Endothelial cell of umbilical vein (primary cell): ENCODE results near the gene APRT. TPM values are rescaled to one million over a fixed set of nuclear protein-coding genes. Genes with fewer than 3 reads are reported as not detected.

Source experiments
- BruUV-seq: library from RNA; stranded (reverse); fragments of 400-500 nt; replicated peaks from 2 replicates; lab custom pipeline; 2021; lab: Mats Ljungman, UMichigan
- CTCF ChIA-PET: fragments of 300-600, 350-600 bp; sonication (Branson Sonifier 250); formaldehyde crosslinking; loops from one replicate; lab custom pipeline; 2021; ENCODE audit warnings: antibody characterized with exemption, inconsistent platforms; lab: Charles Lee
- POLR2A ChIA-PET: fragments of 300-600, 350-600 bp; sonication (Branson Sonifier 250); formaldehyde crosslinking; loops from one replicate; lab custom pipeline; 2021; ENCODE audit warnings: antibody characterized with exemption, inconsistent platforms; lab: Charles Lee
- DNase-seq: peaks from one replicate; pipeline ENCODE4 v3.0.0-alpha.2; 2011; ENCODE audit warnings: low read depth, low spot score
- FAIRE-seq: peaks from 2 replicates; lab custom pipeline; 2011; peaks lifted over from hg19 to GRCh38; lab: Jason Lieb, UNC
- H2AFZ ChIP-seq: 2 replicates; pipeline ENCODE4 v1.6.0; 2012; ENCODE audit warnings: low read depth, low read length, control low read depth, inconsistent platforms
- H3K27ac ChIP-seq: 2 replicates; pipeline ENCODE4 v1.5.1; 2011; ENCODE audit warnings: low read depth, mild to moderate bottlenecking, control low read depth, low read length, moderate library complexity; ENCODE audit not compliant: insufficient read depth
- H3K27me3 ChIP-seq, 2 experiments: 2 replicates each; pipeline versions ENCODE4 v1.6.0 to v1.6.1; 2011; ENCODE audit warnings: low read length in 2 of 2, mixed read lengths in 1 of 2; ENCODE audit not compliant: control insufficient read depth in 2 of 2, insufficient read depth in 2 of 2
- H3K36me3 ChIP-seq, 2 experiments: 2 replicates in 1 of 2; 3 replicates in 1 of 2; pipeline ENCODE4 v1.5.1; 2011; ENCODE audit warnings: low read length in 2 of 2, mild to moderate bottlenecking in 1 of 2, moderate library complexity in 1 of 2; ENCODE audit not compliant: control insufficient read depth in 2 of 2, insufficient read depth in 2 of 2; ENCODE audit errors: extremely low read depth in 1 of 2
- H3K4me1 ChIP-seq: 3 replicates; pipeline ENCODE4 v1.5.1; 2011; ENCODE audit warnings: mild to moderate bottlenecking, low read length; ENCODE audit not compliant: control insufficient read depth, insufficient read depth; ENCODE audit errors: extremely low read depth
- H3K4me2 ChIP-seq: 2 replicates; pipeline ENCODE4 v1.6.1; 2011; ENCODE audit warnings: low read length, control low read depth, mixed read lengths; ENCODE audit not compliant: insufficient read depth
- H3K4me3 ChIP-seq, 3 experiments: fragments of 200-600 bp in 1 of 3; sonication (generic), shearing (Covaris generic) in 1 of 3; replicated peaks in 1 of 3; 2 replicates each; pipeline ENCODE4 v1.5.1; 2011 to 2016; ENCODE audit warnings: control low read depth in 3 of 3, low read length in 3 of 3, mild to moderate bottlenecking in 2 of 3, inconsistent platforms in 1 of 3, low read depth in 1 of 3, moderate library complexity in 1 of 3; ENCODE audit not compliant: insufficient read depth in 1 of 3
- H3K79me2 ChIP-seq: 2 replicates; pipeline ENCODE4 v1.6.0; 2012; ENCODE audit warnings: low read length, inconsistent platforms; ENCODE audit not compliant: control insufficient read depth, insufficient read depth
- H3K9ac ChIP-seq: replicated peaks from 2 replicates; pipeline ENCODE3; 2011; ENCODE audit warnings: low read length, control low read depth; ENCODE audit not compliant: insufficient read depth; ENCODE audit errors: extremely low read depth
- H3K9me1 ChIP-seq: replicated peaks from 3 replicates; pipeline ENCODE4 v1.6.0; 2011; ENCODE audit warnings: mild to moderate bottlenecking, low read length; ENCODE audit not compliant: control insufficient read depth, insufficient read depth; ENCODE audit errors: extremely low read depth
- H3K9me3 ChIP-seq: replicated peaks from 2 replicates; pipeline ENCODE4 v1.5.1; 2012; ENCODE audit warnings: low read length, inconsistent platforms; ENCODE audit not compliant: control insufficient read depth, insufficient read depth
- H4K20me1 ChIP-seq: replicated peaks from 2 replicates; pipeline ENCODE3; 2011; ENCODE audit warnings: mild to moderate bottlenecking, low read length; ENCODE audit not compliant: control insufficient read depth, insufficient read depth; ENCODE audit errors: extremely low read depth
- CTCF ChIP-seq, 2 donors: IDR thresholded peaks; 1 replicate in 1 of 2; 2 replicates in 1 of 2; pipeline ENCODE4 v1.5.1; 2011; ENCODE audit warnings: low read length in 2 of 2, mild to moderate bottlenecking in 2 of 2, moderate library complexity in 2 of 2, control low read depth in 1 of 2, inconsistent platforms in 1 of 2, low read depth in 1 of 2; ENCODE audit not compliant: insufficient read depth in 1 of 2; ENCODE audit errors: extremely low read depth in 1 of 2
- EZH2 ChIP-seq: IDR thresholded peaks from 2 replicates; pipeline ENCODE4 v1.6.1; 2012; ENCODE audit warnings: borderline replicate concordance, low read depth, mild to moderate bottlenecking, moderate library complexity, low read length, inconsistent platforms; ENCODE audit not compliant: severe bottlenecking
- FOS ChIP-seq: IDR thresholded peaks from 2 replicates; pipeline ENCODE4 v1.6.1; 2011; ENCODE audit warnings: mild to moderate bottlenecking, low read length, moderate library complexity, borderline replicate concordance; ENCODE audit not compliant: insufficient read depth
- GATA2 ChIP-seq: IDR thresholded peaks from 2 replicates; pipeline ENCODE4 v1.7.0; 2011; ENCODE audit warnings: low read depth, mild to moderate bottlenecking, moderate library complexity, mixed read lengths, low read length; ENCODE audit not compliant: insufficient read length, insufficient read depth
- JUN ChIP-seq: IDR thresholded peaks from 2 replicates; pipeline ENCODE4 v1.6.1; 2011; ENCODE audit warnings: borderline replicate concordance, low read depth; ENCODE audit not compliant: insufficient read length, insufficient read depth
- MAX ChIP-seq: IDR thresholded peaks from 2 replicates; pipeline ENCODE4 v1.6.1; 2011; ENCODE audit not compliant: insufficient read depth, insufficient read length
- MYC ChIP-seq: IDR thresholded peaks from one replicate; pipeline ENCODE4 v1.6.1; 2011; ENCODE audit warnings: mild to moderate bottlenecking, low read depth, low read length
- POLR2A ChIP-seq: IDR thresholded peaks from 2 replicates; pipeline ENCODE4 v1.6.1; 2012; ENCODE audit warnings: low read depth, mild to moderate bottlenecking, control low read depth, low read length
- POLR2AphosphoS5 ChIP-seq: IDR thresholded peaks from 2 replicates; pipeline ENCODE4 v1.6.1; 2012; ENCODE audit warnings: low read depth, mild to moderate bottlenecking, control low read depth, low read length, moderate library complexity; ENCODE audit not compliant: insufficient read depth
- dilution Hi-C: fragments of 300-500 bp; cut with MboI; formaldehyde crosslinking; loops from one replicate; pipeline ENCODE4 v1.15.0; 2019; ENCODE audit warnings: low sequenced_read_pairs; ENCODE audit not compliant: extremely low pct_ligation_motif_present
- intact Hi-C: fragments of 100-400 bp; cut with micrococcal nuclease; formaldehyde crosslinking; loops from one replicate; pipeline ENCODE4 v1.10.0; 2022
- polyA plus RNA-seq, 4 experiments: library from polyadenylated mRNA; depleted of rRNA in 3 of 4; stranded (reverse) in 3 of 4; unstranded in 1 of 4; fragments of >200 nt; gene quantifications; 2 replicates each; pipeline versions ENCODE4 v1.2.1 to v1.2.3, GENCODE V29; 2011 to 2012; ENCODE audit warnings: missing spikeins in 1 of 4
- total RNA-seq: library from RNA; stranded (reverse); gene quantifications from 2 replicates; pipeline ENCODE4 v1.2.3, GENCODE V29; 2021

The APRT gene
- total and polyA plus RNA-seq, 2 donors (not counting 3 experiments of a cell fraction or from before 2014, with no cell fraction given) = 143 to 152 TPM

GRCh38 chr16:88803264-88803987, 8.3 kb downstream of the APRT start, which contains the start of gene CDT1:
TSS of gene CDT1 (plus strand) at chr16:88803789. CDS start at chr16:88803832, 43 bp downstream.
- H3K27me3 ChIP-seq = no peaks in the 10 kb centered on the region
- intact Hi-C loops (loop anchor here (1.0 kb wide), 2 partner anchors 20 to 66 kb away; no protein-coding TSS in a partner anchor), dilution Hi-C loops (no loop called here)
- H3K9ac ChIP-seq = peak within 1 kb of the TSS; percentile 79
- H3K36me3 ChIP-seq = peaks cover 0 to 4% of the 10 kb centered on the region in 2 experiments
- H3K79me2 ChIP-seq = peaks cover 22% of the 10 kb centered on the region
- peak within 1 kb of the TSS; percentile 64 for H3K4me2 ChIP-seq
- DNase-seq (peak; percentile 76), FAIRE-seq (peak; percentile 79)
- TF ChIP-seq MAX (no peak), MYC (no peak), JUN (no peak), POLR2AphosphoS5 (peak; percentile 96), GATA2 (no peak), FOS (no peak), CTCF (IDR thresholded peaks at IDR 0.05; ENCODE audit: extremely low read depth in 1 of 2, insufficient read depth in 1 of 2, low read depth in 1 of 2, low read length in 2 of 2) (no peak), EZH2 (no peak), POLR2A (peak; percentile 82)
- H3K27ac ChIP-seq = peak within 1 kb of the TSS; percentile 58
- ChIA-PET CTCF (interaction anchor here (0.7 to 2.1 kb wide), 3 partner anchors 10 to 66 kb away, joined by 3 to 14 read pairs (median 7); partner anchors contain the start of gene PIEZO1), POLR2A (no interaction called here)
- H4K20me1 ChIP-seq = no peaks in the 10 kb centered on the region
- H3K9me3 ChIP-seq = no peaks in the 10 kb centered on the region
- peak within 1 kb of the TSS; percentile 46 to 49 (median 47) for H3K4me3 ChIP-seq
- no peaks in the 10 kb centered on the region for H3K9me1 ChIP-seq
- BruUV-seq = no TSS peak
- peaks cover 10% of the 10 kb centered on the region for H3K4me1 ChIP-seq
- H2AFZ ChIP-seq = peak within 1 kb of the TSS; percentile 12
